ENCODE results near the gene MYH14.

Gene MYH14

GRCh38 chr19:50203281-50204080, at the start of gene MYH14:
TSS of gene MYH14 (plus strand) at chr19:50203622. CDS start at chr19:50210366, 6,744 bp downstream.
- peak; percentile 60 for DNase-seq

- DNase-seq, result no peak
Observed at GRCh38 chr19:50154529-50154928, 48.9 kb upstream of the MYH14 start.

GRCh38 chr19:50155520-50156109, 47.8 kb upstream of the MYH14 start:
- no peak for DNase-seq

- no peak for DNase-seq
Observed at GRCh38 chr19:50158577-50158976, 44.8 kb upstream of the MYH14 start.

- no peak for DNase-seq
Observed at GRCh38 chr19:50159078-50159477, 44.3 kb upstream of the MYH14 start.

- DNase-seq, result no peak
Observed at GRCh38 chr19:50162988-50163387, 40.4 kb upstream of the MYH14 start, which contains the start of gene IZUMO2. TSS of gene IZUMO2 (minus strand) at chr19:50163281. CDS start at chr19:50163194, 87 bp downstream.

- no peak for DNase-seq
Observed at GRCh38 chr19:50167314-50167721, 36.1 kb upstream of the MYH14 start.

GRCh38 chr19:50171752-50172151, 31.7 kb upstream of the MYH14 start:
- no peak for DNase-seq

- no peak for DNase-seq
Observed at GRCh38 chr19:50172726-50173125, 30.7 kb upstream of the MYH14 start.

GRCh38 chr19:50173127-50173526, 30.3 kb upstream of the MYH14 start:
- DNase-seq, result no peak

- no peak for DNase-seq
Observed at GRCh38 chr19:50174100-50174793, 29.2 kb upstream of the MYH14 start.

- no peak for DNase-seq
Observed at GRCh38 chr19:50175924-50176323, 27.5 kb upstream of the MYH14 start.

- no peak for DNase-seq
Observed at GRCh38 chr19:50176775-50177174, 26.6 kb upstream of the MYH14 start.

- DNase-seq, result no peak
Observed at GRCh38 chr19:50178320-50178719, 25.1 kb upstream of the MYH14 start.

- no peak for DNase-seq
Observed at GRCh38 chr19:50178859-50179537, 24.4 kb upstream of the MYH14 start.

GRCh38 chr19:50181121-50181520, 22.3 kb upstream of the MYH14 start:
- DNase-seq, result no peak

GRCh38 chr19:50184196-50184595, 19.2 kb upstream of the MYH14 start:
- no peak for DNase-seq

- no peak for DNase-seq
Observed at GRCh38 chr19:50187937-50188336, 15.5 kb upstream of the MYH14 start.

- no peak for DNase-seq
Observed at GRCh38 chr19:50189331-50189730, 14.1 kb upstream of the MYH14 start.

- no peak for DNase-seq
Observed at GRCh38 chr19:50190439-50190891, 13.0 kb upstream of the MYH14 start.

- no peak for DNase-seq
Observed at GRCh38 chr19:50191216-50191615, 12.2 kb upstream of the MYH14 start.

- DNase-seq, result no peak
Observed at GRCh38 chr19:50192463-50193211, 10.8 kb upstream of the MYH14 start.

All from activated CD8-positive, alpha-beta memory T cell treated with anti-CD3 and anti-CD28 coated beads for 24 hours (primary cell).